Measurements from ENCODE around the gene KCNH2. TPM values are rescaled to one million over a fixed set of nuclear protein-coding genes. Genes with fewer than 3 reads are reported as not detected.
"Not testable (repeated sequence)": the region's sequence is repeated elsewhere in the genome, so short reads cannot be mapped to it uniquely, and the experiment has no call there.

The KCNH2 gene
- 7.3 TPM for total RNA-seq

- H3K27me3 ChIP-seq (ENCODE audit: control insufficient read depth in 3 of 3, insufficient read depth in 3 of 3, low read length in 3 of 3), result peaks cover 74 to 80% (median 74%) of the 10 kb centered on the region in 3 donors
- H3K4me3 ChIP-seq (ENCODE audit: low read length in 3 of 3), result peak within 1 kb of the TSS in 2 of 3 donors; percentile 44 to 45
- no peak within 1 kb of the TSS for H3K9ac ChIP-seq (ENCODE audit: low read depth in 1 of 3, low read length in 3 of 3)
- no peaks in the 10 kb centered on the region for H3K9me3 ChIP-seq (ENCODE audit: control insufficient read depth in 3 of 3, low read length in 3 of 3)
- no peak within 1 kb of the TSS for H3K27ac ChIP-seq (ENCODE audit: low read depth, low read length)
- H3K36me3 ChIP-seq (ENCODE audit: control insufficient read depth in 3 of 3, insufficient read depth in 3 of 3, low read length in 3 of 3), result no peaks in the 10 kb centered on the region
- H3K4me1 ChIP-seq (ENCODE audit: control insufficient read depth in 3 of 3, insufficient read depth in 3 of 3, low read length in 3 of 3), result peaks cover 13 to 29% (median 22%) of the 10 kb centered on the region in 3 donors
Measured at GRCh38 chr7:150978126-150978789, at the start of gene KCNH2. TSS of gene KCNH2 (minus strand) at chr7:150978321. CDS start at chr7:150977913, 408 bp downstream.

DNA sequence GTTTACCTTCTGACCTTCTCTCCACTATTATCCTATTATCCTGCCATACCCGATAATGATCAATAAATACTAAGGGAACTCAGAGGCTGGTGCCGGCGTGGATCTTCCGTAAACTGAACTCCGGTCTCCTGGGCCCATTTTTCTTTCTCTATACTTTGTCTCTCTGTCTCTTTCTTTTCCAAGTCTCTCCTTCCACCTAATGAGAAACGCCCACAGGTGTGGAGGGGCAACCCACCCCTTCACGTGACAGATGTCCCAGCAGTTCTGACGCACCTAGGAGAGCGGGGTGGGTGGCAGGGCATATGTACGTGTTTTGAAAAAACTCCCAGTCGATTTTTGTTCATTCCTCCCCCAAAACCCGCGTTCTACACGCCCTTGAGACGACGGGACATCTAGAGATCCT is 49.6 kb upstream of the KCNH2 start:
- not testable (repeated sequence) for H3K9me3 ChIP-seq (ENCODE audit: control insufficient read depth in 3 of 3, low read length in 3 of 3); H3K27me3 ChIP-seq (ENCODE audit: control insufficient read depth in 3 of 3, insufficient read depth in 3 of 3, low read length in 3 of 3); H3K36me3 ChIP-seq (ENCODE audit: control insufficient read depth in 3 of 3, insufficient read depth in 3 of 3, low read length in 3 of 3)
- H3K4me3 ChIP-seq (ENCODE audit: low read length in 3 of 3), result peak overlapping the region; percentile 71 to 90 (median 77)
- peak overlapping the region; percentile 85 for H3K27ac ChIP-seq (ENCODE audit: low read depth, low read length)
- peaks cover 5 to 17% (median 10%) of the 10 kb centered on the region in 3 donors for H3K4me1 ChIP-seq (ENCODE audit: control insufficient read depth in 3 of 3, insufficient read depth in 3 of 3, low read length in 3 of 3)
- H3K9ac ChIP-seq (ENCODE audit: low read depth in 1 of 3, low read length in 3 of 3), result peak overlapping the region; percentile 65 to 77 (median 70)

DNA sequence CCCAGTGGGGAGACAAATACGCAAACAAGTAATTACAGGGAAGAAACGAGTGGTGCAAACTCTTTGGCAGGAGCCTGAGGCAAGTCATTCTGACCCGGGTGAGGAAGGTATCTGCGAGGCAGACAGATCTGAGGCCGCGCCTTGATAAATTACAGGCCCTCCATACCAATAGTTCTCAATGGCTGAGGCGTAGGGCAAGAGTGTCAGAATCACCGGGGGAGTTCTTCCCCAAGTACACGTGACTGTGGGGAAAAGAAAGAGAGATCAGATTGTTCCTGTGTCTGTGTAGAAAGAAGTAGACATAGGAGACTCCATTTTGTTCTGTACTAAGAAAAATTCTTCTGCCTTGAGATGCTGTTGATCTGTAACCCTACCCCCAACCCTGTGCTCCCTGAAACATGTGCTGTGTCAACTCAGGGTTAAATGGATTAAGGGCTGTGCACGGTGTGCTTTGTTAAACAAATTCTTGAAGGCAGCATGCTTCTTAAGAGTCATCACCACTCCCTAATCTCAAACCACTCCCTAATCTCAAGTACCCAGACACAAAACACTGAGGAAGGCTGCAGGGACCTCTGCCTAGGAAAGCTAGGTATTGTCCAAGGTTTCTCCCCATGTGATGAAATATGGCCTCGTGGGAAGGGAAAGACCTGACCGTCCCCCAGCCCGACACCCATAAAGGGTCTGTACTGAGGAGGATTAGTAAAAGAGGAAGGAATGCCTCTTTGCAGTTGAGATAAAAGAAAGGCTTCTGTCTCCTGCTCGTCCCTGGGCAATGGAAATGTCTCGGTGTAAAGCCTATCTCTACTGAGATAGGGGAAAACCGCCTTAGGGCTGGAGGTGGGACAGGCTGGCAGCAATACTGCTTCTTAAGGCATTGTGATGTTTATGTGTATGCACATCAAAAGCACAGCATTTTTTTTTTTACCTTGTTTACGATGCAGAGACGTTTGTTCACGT is 48.9 kb upstream of the KCNH2 start:
- not testable (repeated sequence) for H3K9ac ChIP-seq (ENCODE audit: low read depth in 1 of 3, low read length in 3 of 3); H3K27me3 ChIP-seq (ENCODE audit: control insufficient read depth in 3 of 3, insufficient read depth in 3 of 3, low read length in 3 of 3); H3K9me3 ChIP-seq (ENCODE audit: control insufficient read depth in 3 of 3, low read length in 3 of 3); H3K36me3 ChIP-seq (ENCODE audit: control insufficient read depth in 3 of 3, insufficient read depth in 3 of 3, low read length in 3 of 3)
- peak overlapping the region; percentile 85 for H3K27ac ChIP-seq (ENCODE audit: low read depth, low read length)
- peak overlapping the region in 2 of 3 donors; percentile 71 to 77 for H3K4me3 ChIP-seq (ENCODE audit: low read length in 3 of 3)
- peaks cover 5 to 17% (median 10%) of the 10 kb centered on the region in 3 donors for H3K4me1 ChIP-seq (ENCODE audit: control insufficient read depth in 3 of 3, insufficient read depth in 3 of 3, low read length in 3 of 3)

DNA sequence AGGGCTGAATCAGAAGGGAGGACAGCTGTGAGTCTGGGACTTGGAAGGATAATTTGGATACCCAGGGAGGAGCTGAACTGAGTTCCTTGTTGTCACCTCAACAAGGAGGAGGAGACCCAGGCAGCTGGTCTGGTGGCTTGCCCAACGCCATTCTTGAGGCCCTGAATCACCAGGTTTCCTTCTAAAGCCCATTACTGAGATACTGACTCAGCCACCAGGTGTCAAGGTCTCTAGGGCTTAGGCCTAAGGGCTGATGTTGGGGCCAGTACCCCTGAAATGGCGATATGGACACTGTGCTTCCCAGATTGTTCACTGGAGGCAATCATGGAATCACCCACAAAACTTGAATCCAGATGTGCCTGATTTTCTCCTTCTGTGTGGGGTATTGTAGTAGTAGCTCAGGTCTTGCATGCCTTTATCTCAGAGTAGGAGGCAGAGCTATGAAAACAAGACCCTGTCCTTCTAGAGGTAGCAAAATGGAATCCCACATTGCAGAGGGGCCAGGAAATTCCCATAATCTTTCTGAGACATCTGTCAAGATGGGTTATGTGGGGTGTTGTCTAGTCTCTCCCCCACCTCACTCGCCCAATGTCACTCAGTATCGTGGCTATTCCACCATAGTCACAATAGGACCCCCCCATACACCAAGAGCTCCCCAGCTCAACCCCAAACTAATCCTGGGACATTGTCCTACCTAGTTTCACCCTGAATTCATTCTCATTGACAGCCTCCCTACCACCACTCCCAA is 48.0 kb upstream of the KCNH2 start:
- Histone ChIP-seq H3K9me3 (ENCODE audit: control insufficient read depth in 3 of 3, low read length in 3 of 3) (no peaks in the 10 kb centered on the region), H3K9ac (ENCODE audit: low read depth in 1 of 3, low read length in 3 of 3) (no peak overlapping the region), H3K27ac (ENCODE audit: low read depth, low read length) (no peak overlapping the region), H3K27me3 (ENCODE audit: control insufficient read depth in 3 of 3, insufficient read depth in 3 of 3, low read length in 3 of 3) (peaks cover 0 to 2% (median under 1%) of the 10 kb centered on the region in 3 donors), H3K36me3 (ENCODE audit: control insufficient read depth in 3 of 3, insufficient read depth in 3 of 3, low read length in 3 of 3) (peaks cover 0 to 2% (median 0%) of the 10 kb centered on the region in 3 donors), H3K4me1 (ENCODE audit: control insufficient read depth in 3 of 3, insufficient read depth in 3 of 3, low read length in 3 of 3) (peaks cover 5 to 17% (median 10%) of the 10 kb centered on the region in 3 donors), H3K4me3 (ENCODE audit: low read length in 3 of 3) (no peak overlapping the region)

- H3K4me3 ChIP-seq (ENCODE audit: low read length in 3 of 3), result no peak within 1 kb of the TSS
- H3K27ac ChIP-seq (ENCODE audit: low read depth, low read length), result no peak within 1 kb of the TSS
- peaks cover 2 to 10% (median 9%) of the 10 kb centered on the region in 3 donors for H3K4me1 ChIP-seq (ENCODE audit: control insufficient read depth in 3 of 3, insufficient read depth in 3 of 3, low read length in 3 of 3)
- no peaks in the 10 kb centered on the region for H3K9me3 ChIP-seq (ENCODE audit: control insufficient read depth in 3 of 3, low read length in 3 of 3)
- peaks cover 9 to 16% (median 16%) of the 10 kb centered on the region in 3 donors for H3K27me3 ChIP-seq (ENCODE audit: control insufficient read depth in 3 of 3, insufficient read depth in 3 of 3, low read length in 3 of 3)
- no peak within 1 kb of the TSS for H3K9ac ChIP-seq (ENCODE audit: low read depth in 1 of 3, low read length in 3 of 3)
- no peaks in the 10 kb centered on the region for H3K36me3 ChIP-seq (ENCODE audit: control insufficient read depth in 3 of 3, insufficient read depth in 3 of 3, low read length in 3 of 3)
Measured at GRCh38 chr7:151024435-151025056, 46.4 kb upstream of the KCNH2 start, which contains the start of gene ATG9B. TSS of gene ATG9B (minus strand) at chr7:151024494. CDS start at chr7:151024423, 71 bp downstream.

DNA sequence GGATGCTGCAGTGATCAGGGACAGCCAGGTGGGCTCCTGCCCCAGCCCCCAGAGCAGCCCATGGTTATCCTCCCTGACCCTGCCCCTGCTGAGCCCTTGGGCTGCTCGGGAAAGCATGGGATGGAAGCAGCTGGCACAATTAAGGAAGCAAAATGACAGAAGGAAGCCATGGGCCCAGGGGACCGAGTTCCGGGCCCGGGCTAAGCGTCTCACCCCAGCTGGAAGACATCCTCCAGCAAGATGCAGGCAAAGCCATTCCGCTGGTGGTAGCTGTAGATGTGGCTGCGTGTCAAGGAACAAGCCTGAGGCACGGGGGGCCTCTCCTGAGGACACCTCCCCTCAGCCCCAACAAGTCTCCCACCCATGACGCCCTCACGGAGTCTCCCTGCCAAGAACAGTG is 45.1 kb upstream of the KCNH2 start:
- Histone ChIP-seq H3K27ac (ENCODE audit: low read depth, low read length) (no peak overlapping the region), H3K4me1 (ENCODE audit: control insufficient read depth in 3 of 3, insufficient read depth in 3 of 3, low read length in 3 of 3) (peaks cover 7 to 10% (median 7%) of the 10 kb centered on the region in 3 donors), H3K9ac (ENCODE audit: low read depth in 1 of 3, low read length in 3 of 3) (no peak overlapping the region), H3K9me3 (ENCODE audit: control insufficient read depth in 3 of 3, low read length in 3 of 3) (no peaks in the 10 kb centered on the region), H3K4me3 (ENCODE audit: low read length in 3 of 3) (no peak overlapping the region), H3K36me3 (ENCODE audit: control insufficient read depth in 3 of 3, insufficient read depth in 3 of 3, low read length in 3 of 3) (no peaks in the 10 kb centered on the region), H3K27me3 (ENCODE audit: control insufficient read depth in 3 of 3, insufficient read depth in 3 of 3, low read length in 3 of 3) (peaks cover 22 to 29% (median 28%) of the 10 kb centered on the region in 3 donors)

DNA sequence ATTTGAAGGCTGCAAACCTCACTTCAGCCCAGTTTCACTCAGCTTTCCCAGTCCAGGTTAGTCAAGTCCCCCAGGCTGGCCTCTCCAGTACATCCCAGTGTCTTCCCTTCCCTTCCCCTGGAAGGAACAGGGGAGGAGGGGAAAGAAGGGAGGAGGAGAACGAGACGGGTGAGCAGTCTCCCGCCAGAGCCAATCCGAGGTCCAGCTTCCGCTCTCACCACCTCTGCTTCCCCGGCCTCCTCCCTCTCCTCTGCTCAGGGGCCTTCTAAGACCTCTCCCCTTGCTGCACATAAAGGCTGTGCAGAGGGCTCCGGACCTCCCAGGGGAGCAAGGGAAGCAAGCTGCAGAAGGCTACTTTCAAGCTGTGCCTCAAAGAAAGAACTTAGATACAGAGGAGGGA is 42.1 kb upstream of the KCNH2 start:
- Histone ChIP-seq H3K9ac (ENCODE audit: low read depth in 1 of 3, low read length in 3 of 3) (no peak overlapping the region), H3K27ac (ENCODE audit: low read depth, low read length) (no peak overlapping the region), H3K27me3 (ENCODE audit: control insufficient read depth in 3 of 3, insufficient read depth in 3 of 3, low read length in 3 of 3) (peaks cover 52 to 53% (median 52%) of the 10 kb centered on the region in 3 donors), H3K36me3 (ENCODE audit: control insufficient read depth in 3 of 3, insufficient read depth in 3 of 3, low read length in 3 of 3) (no peaks in the 10 kb centered on the region), H3K9me3 (ENCODE audit: control insufficient read depth in 3 of 3, low read length in 3 of 3) (no peaks in the 10 kb centered on the region), H3K4me1 (ENCODE audit: control insufficient read depth in 3 of 3, insufficient read depth in 3 of 3, low read length in 3 of 3) (peaks cover 11 to 20% (median 12%) of the 10 kb centered on the region in 3 donors), H3K4me3 (ENCODE audit: low read length in 3 of 3) (no peak overlapping the region)

- H3K4me3 ChIP-seq (ENCODE audit: low read length in 3 of 3), result peak overlapping the region in 2 of 3 donors; percentile 43 to 52
- no peaks in the 10 kb centered on the region for H3K9me3 ChIP-seq (ENCODE audit: control insufficient read depth in 3 of 3, low read length in 3 of 3)
- no peak overlapping the region for H3K27ac ChIP-seq (ENCODE audit: low read depth, low read length)
- peaks cover 55 to 59% (median 58%) of the 10 kb centered on the region in 3 donors for H3K27me3 ChIP-seq (ENCODE audit: control insufficient read depth in 3 of 3, insufficient read depth in 3 of 3, low read length in 3 of 3)
- no peak overlapping the region for H3K9ac ChIP-seq (ENCODE audit: low read depth in 1 of 3, low read length in 3 of 3)
- H3K36me3 ChIP-seq (ENCODE audit: control insufficient read depth in 3 of 3, insufficient read depth in 3 of 3, low read length in 3 of 3), result no peaks in the 10 kb centered on the region
- peaks cover 12 to 26% (median 17%) of the 10 kb centered on the region in 3 donors for H3K4me1 ChIP-seq (ENCODE audit: control insufficient read depth in 3 of 3, insufficient read depth in 3 of 3, low read length in 3 of 3)
Measured at GRCh38 chr7:151019130-151019447, 41.0 kb upstream of the KCNH2 start.

GRCh38 chr7:151018421-151019129 is 40.5 kb upstream of the KCNH2 start:
- Histone ChIP-seq H3K27ac (ENCODE audit: low read depth, low read length) (no peak overlapping the region), H3K4me1 (ENCODE audit: control insufficient read depth in 3 of 3, insufficient read depth in 3 of 3, low read length in 3 of 3) (peaks cover 12 to 31% (median 23%) of the 10 kb centered on the region in 3 donors), H3K36me3 (ENCODE audit: control insufficient read depth in 3 of 3, insufficient read depth in 3 of 3, low read length in 3 of 3) (no peaks in the 10 kb centered on the region), H3K9me3 (ENCODE audit: control insufficient read depth in 3 of 3, low read length in 3 of 3) (no peaks in the 10 kb centered on the region), H3K4me3 (ENCODE audit: low read length in 3 of 3) (peak overlapping the region in 2 of 3 donors; percentile 43 to 60), H3K9ac (ENCODE audit: low read depth in 1 of 3, low read length in 3 of 3) (no peak overlapping the region), H3K27me3 (ENCODE audit: control insufficient read depth in 3 of 3, insufficient read depth in 3 of 3, low read length in 3 of 3) (peaks cover 61 to 64% (median 62%) of the 10 kb centered on the region in 3 donors)
